IPS DF 4.7 (cell line): ENCODE results near the gene COPG1.
"Not testable (repeated sequence)": the region's sequence is repeated elsewhere in the genome, so short reads cannot be mapped to it uniquely, and the experiment has no call there.

Experiments used
- DNase-seq: peaks from one replicate; pipeline ENCODE4 v3.0.0-alpha.2; 2013; ENCODE audit warnings: low spot score; ENCODE audit errors: extremely low read depth

COPG1 gene

DNA sequence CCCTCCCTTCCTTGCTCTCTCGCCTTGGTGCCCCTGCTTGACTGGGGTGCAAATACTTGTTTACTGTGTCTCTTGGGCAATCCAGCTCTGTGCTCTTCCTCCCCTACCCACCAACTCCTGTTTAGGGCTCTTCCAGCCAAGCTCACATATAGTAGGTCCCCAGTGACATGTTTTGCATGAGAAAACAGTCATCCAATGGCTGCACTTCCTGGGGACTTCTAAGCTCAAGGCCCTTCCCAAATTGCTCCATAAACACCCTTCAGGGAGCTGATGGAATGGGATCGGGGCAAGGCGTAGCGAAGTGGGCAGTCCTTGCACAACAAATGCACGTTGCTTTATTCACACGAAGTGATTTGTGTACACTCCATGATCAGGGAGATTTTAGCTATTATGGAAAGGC, 9.4 kb upstream of the COPG1 start:
- DNase-seq, result no peak

DNA sequence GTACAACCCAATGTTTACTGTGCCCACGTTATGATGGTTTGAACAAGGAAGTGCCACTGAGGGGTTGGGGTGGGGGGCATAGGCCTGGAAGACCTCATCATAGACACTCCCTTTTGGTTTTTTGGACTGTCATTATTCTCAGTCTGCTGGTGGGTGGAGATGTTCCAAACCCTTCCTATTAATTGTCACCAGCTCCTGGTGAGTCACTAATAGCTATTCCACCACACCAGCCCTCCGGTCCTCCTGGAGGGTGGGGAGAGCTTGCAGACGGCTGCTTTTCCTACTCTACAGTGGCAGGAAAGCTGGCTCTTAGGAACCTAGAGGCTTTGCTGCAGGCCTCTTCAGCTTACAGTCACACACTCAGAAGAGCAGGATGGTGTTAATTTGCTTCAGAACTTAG, 9.0 kb upstream of the COPG1 start:
- no peak for DNase-seq

DNA sequence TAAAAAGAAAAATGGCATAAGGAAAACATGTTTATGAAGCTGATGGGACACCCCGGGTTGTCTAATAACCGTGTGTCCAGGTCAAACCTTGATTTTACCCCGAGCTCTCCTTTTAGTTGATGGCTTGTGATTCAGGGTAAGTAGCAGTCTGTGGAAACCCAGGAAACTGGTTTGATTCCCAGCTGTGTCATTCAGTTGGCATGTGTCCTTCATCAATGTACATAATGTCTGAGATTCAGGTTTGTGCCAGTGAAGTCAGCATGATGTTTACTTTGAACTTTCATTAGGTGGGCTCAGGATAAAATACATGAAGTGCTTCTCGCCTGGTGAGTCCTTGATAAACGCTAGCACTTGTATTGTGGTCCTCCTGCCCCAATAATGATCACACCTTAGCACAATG, 4.3 kb upstream of the COPG1 start:
- DNase-seq, result no peak

DNA sequence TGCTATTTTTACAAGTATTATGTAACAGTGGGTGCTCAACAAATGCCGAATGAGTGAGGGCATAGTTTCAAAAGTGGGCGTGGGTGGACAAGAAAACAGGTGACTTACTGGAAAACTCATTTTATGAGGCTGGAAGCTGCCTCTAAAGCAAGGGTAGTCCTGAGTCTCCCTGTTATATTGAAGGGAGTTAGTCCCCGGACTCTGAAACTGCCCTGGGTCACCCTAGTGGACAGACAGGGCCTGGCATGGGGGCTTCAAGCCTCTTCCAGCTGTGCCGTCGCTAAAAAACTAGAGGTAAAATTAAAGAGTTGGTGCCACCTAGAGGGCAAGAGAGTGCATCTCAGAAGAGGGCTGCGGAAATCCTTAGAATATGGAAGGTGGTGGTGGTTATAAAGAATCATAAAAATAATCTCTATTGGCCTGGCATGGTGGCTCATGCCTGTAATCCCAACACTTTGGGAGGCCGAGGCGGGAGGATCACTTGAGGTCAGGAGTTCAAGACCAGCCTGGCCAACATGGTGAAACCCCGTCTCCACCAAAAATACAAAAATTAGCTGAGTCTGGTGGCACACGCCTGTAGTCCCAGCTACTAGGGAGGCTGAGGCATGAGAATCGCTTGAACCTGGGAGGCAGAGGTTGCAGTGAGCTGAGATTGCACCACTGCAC, 3.6 kb upstream of the COPG1 start:
- not testable (repeated sequence) for DNase-seq

DNA sequence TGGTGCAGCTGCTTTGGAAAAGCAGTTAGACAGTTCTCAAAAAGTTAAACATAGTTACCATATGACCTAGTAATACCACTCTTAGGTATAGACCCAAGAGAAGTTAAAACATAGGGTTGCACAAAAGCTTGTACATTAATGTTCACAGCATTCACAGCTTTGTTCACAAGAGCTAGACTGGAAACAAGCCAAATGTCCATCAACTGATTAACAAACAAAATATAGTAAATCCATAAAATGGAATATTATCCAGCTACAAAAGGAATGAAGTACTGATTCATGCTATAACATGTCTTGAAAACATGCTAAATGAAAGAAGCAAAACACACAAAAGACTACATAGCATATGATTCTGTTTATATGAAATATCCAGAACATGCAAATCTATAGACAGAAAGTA, 2.8 kb upstream of the COPG1 start:
- DNase-seq, result no peak

DNA sequence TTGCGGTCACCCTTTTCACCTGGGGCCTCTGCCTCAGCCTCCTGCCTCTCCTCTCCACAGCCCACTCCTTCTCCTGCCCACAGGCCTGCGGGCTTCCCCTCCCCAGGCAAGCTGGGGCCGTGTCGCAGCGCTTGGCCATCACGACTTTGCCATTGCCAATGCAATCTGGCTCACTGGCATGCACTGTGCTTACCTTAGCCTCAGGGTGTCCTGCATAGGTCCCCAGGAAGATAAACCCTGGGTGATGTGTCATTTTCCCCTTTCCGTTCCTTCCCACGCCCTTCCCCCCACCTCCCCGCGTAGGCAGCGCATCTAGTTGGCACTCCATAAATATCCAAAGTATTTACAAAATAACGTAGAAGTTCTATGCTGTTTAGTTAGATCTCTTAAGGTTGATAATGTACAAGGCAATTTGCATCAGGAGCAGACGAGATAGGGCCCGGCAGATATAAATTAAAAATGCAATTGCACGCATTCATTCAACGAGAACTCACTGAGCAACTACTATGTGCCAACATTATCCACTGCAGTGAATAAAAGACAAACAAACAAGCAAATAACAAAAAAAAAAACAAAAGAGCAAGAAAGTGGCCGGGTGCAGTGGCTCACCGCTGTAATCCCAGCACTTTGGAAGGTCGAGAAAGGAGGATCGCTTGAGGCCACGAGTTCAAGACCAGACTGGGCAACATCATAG, 973 bp upstream of the COPG1 start:
- DNase-seq, result no peak

DNA sequence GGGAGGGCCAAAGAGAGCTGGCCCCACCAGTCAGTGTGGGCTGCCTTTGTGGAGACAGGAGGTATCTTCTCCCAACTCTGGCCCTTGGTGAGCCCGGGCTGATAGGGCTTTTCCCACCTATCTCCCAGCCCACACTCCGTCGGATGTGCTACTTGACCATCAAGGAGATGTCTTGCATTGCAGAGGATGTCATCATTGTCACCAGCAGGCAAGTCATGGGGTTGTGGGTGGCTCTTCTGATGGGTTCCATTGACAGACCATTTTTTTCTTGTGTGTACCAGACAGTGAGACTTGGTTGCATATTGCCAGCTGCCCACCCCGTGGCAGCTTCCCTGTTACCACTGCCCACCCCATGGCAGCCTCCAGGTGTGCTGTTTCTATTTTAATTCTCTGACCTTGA, 3.3 kb downstream of the COPG1 start:
- no peak for DNase-seq

DNA sequence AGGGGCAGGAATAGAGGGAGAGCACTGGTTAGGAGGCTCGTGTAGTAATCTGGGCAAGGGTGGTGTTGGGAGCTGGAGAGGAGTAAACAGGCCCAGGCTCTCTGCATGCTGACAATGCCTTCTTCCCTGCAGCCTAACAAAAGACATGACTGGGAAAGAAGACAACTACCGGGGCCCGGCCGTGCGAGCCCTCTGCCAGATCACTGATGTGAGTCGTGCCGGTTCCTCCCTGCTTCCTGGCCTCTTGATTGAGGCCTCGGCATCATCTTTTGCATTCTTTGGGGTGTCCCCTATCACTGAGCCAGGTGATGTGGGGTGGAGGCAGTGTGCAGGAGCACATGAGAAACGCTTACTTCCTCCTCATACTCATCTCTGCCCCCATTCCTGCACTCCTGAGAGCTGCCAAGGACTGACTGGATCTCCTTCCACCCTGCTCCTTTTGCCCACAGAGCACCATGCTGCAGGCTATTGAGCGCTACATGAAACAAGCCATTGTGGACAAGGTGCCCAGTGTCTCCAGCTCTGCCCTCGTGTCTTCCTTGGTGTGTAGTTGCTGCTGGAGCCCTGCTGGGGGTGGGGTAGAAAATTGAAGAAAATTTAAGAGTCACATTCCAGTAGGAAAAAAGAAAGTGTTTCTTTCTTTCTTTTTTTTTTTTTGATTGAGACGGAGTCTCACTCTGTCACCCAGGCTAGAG, 5.3 kb downstream of the COPG1 start:
- no peak for DNase-seq

DNA sequence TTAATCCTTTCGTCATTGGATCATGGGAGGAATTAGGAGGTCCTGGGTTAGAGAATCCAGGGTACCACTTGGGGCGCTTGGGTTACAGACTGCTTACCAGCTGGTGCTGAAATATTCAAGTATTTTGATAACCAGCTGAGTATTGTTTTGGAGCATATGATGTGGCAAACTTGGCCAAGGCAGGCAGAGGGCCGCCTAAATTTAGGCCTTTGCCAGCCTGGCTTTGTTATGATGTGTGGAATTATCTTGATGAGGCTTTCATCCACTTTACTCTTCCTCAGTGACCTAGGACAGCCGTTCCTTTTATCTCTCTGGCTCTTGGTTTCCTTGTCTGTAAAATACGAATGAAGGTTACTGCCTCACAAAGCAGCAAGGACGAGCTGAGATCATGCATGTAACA, 6.9 kb downstream of the COPG1 start:
- no peak for DNase-seq

DNA sequence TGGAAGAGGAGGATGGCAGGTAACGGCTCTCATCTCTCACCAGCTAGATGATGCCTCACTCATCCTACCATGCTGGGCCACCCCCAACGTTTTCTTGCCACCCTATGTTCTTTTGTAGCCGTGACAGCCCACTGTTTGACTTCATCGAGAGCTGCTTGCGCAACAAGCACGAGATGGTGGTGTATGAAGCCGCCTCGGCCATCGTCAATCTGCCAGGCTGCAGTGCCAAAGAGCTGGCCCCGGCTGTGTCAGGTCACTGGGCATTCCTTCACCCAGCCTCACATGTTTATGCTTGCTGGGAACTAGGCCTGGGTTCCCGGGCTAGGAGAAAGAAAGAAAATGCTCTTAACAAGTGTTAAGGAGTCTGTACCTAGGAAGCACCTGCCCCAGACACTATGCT, 8.2 kb downstream of the COPG1 start:
- no peak for DNase-seq

DNA sequence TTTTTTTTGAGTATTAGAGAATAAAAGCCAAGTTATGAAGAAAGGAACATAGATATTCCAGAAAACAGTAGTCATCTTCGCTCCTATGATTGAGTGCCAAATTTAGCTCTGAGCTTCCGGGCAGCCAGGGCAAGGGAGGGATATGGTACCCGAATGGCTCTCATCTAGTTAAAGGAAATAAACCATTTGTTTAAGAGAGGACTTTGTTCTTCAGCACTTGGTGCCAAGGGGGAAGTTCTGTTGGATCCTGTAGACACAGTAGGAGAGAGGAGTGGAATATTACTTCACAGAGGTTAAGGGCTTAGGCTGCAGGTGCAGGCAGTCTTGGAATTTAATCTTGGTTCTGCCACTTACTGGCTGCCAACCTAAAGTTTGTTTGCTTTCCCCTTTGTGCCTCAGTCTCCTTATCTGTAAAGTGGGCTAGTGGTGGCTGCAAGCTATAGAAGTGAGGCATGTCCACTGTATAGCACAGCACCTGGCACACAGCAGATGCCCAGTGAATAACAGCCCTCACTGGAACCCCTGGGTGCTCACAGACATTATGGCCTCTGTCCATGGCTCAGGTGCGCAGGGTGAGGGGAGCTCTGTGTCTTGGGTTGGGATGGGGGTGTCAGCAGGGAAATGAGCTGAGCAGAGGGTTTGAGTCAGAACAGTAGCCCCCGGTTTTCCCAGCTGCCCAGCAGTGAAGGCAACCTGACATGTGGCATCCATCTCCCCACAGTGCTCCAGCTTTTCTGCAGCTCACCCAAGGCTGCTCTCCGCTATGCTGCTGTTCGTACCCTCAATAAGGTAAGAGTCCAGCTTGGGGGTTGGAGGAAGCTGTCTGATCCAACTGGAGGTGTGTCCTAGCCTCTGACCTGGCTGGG, 10.4 kb downstream of the COPG1 start:
- no peak for DNase-seq

DNA sequence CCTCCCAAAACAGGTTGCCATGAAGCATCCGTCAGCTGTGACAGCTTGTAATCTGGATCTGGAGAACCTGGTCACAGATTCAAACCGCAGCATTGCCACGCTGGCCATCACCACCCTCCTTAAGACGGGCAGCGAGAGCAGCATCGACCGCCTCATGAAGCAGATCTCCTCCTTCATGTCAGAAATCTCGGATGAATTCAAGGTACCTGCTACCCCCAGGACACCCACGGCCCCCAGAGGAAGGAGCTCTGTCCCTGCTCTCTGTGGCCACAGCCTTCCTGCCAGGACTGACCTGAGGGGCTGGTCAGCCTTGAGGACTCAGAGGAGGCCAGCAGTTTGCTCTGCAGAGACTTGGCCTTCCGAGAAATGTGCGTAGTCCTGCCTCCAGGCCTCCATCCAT, 11.2 kb downstream of the COPG1 start:
- DNase-seq, result no peak

DNA sequence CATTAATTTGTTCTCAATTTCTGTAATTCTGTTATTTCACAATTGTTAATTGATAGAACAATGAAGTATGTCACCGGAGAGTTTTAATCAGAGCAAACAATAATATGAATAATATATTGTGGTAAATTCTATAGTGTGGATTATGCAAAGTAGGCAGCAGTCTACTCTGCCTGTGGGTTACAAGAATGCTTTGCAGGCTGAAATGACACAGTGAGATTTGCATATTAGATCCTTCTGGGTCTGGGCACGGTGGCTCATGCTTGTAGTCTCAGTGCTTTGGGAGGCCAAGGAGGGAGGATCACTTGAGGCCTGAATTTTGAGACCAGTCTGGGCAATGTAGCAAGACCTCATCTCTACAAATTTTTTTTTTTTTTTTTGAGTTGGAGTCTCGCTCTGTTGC, 12.5 kb downstream of the COPG1 start:
- no peak for DNase-seq

DNA sequence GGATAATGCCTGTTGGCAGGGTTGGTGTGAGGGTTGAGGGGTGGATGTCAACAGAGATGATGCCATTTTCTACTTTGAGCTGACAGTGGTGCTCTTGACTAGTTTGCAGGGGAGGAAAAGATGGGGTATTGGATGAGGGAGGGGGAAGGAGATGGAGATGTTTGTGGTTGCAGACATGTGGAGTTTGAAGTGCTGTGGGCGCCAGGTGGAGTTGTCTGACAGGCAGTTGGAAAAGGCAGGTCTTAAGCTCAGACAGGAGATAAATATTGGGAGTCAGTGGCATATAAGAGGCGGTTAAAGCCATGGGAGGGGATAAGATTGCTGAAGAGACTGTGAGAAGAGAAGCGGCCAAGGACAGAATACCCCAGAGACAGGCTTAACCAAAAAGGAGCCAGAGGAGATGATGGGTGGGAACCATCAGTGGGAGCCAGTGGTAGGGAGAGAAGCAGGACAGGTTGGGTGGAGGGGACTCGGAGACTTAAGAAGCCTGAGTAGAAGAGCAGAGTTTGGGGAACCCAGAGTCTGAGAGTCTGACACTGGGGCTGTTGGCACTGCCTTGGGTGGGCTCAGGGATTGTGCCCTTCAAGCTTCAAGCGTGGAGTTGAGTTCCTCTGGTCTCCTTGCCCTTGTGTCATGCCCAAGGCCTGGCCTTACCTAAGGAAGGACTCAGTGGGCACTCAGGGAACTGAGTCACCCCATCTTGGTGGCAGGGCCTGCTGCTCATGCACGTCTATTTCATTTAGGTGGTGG, 13.9 kb downstream of the COPG1 start:
- no peak for DNase-seq

DNA sequence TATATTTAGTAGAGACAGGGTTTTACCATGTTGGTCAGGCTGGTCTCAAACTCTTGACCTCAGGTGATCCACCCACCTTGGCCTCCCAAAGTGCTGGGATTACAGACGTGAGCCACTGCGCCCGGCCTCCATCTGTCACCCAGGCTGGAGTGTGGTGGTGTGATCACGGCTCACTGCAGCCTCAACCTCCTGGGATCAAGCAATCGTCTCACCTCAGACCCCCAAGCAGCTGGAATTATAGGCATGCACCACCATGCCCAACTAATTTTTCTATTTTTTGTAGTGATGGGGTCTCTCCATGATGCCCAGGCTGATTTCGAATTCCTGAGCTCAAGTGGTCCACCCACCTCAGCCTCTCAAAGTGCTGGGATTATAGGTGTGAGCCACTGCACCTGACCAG, 15.6 kb downstream of the COPG1 start:
- DNase-seq, result not testable (repeated sequence)

DNA sequence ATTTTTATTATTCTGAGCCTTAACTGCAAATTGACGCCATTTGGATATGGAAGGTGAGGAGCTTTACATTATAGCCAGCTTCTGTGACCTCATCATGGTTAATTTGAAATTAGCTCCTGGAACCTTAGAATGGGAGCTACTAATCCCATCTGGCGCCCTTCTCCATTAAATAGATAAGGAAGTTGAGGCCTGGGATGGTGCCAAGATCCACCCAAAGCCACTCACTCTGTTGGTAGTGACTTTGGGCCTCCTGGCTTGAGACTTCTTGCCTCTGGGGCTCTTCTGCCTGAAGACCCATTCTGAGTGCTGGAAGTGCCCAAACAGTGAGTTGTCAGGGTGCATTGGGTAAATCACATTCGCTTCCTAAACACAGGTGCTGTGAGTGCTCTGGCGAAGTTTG, 17.2 kb downstream of the COPG1 start:
- DNase-seq, result no peak

DNA sequence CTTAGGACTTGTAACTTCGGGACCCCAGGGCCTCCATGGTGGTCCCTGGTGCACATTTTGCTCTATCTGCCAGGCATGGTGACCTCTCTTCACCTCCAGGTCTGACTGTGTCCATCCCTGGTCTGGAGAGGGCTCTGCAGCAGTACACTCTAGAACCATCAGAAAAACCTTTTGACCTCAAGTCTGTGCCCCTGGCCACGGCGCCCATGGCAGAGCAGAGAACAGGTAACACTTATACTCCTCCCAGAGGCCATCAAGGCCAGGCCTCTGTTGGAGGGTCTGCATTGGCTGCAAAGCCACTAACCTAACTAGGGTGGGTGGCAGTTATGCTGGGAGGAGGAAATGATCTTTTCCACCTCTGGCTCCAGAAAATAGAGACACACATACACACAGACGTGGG, 19.0 kb downstream of the COPG1 start:
- no peak for DNase-seq

DNA sequence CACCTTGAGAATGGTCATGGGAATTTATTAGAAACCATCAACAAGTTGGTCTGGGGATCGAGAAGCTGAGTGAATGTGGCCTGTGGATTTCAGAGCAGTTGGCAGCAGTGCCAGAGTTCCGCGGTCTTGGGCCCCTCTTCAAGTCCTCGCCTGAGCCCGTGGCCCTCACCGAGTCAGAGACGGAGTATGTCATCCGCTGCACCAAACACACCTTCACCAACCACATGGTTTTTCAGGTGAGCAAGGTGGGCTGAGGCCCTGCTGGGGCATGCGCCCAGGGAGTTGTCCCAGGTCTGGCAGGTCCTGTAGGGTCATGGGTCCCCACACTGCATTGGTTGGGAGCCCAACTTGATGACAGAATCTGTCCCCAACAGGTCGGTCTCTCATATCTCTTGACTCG, 22.3 kb downstream of the COPG1 start:
- no peak for DNase-seq

DNA sequence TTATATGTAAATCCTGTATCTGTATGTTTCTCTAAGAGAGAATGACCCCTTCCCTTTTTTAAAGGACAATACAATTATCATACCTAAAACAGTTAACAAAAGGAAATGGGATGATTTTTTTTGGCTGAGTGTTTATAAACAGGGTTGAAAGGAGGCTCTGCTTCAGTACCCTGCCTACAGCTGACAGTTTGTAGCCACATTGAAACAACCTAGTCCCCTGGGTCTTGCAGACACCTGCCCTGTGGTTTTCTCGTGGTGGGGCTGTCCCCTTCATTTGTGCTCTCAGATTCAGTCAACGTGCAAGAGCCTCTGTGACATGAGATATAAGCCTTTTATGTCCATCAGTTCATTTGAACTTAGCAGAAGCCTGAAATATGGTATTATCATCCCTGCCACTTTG, 27.0 kb downstream of the COPG1 start:
- no peak for DNase-seq

DNA sequence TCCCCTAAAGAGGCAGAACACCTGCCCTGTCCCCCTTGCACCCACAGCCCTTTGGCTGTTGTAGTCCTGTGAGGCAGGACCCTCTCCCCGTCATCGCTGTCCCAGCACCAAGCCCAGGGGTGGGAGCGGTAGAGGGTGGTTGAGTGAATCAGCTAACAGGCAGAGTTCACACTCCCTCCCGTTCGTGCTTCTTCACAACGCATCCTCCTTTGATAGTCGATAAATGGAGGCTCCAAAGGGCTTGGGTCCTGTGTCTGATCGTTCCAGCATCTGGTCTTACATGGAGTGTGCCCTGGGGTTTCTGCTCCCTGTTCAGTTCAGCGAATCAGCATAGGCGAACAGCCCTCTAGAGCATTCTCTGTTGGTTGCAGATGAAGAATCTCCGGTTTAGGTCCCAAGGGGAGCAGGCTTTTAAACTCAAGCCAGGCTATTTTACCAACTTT, 28.4 kb downstream of the COPG1 start:
- DNase-seq, result no peak

DNA sequence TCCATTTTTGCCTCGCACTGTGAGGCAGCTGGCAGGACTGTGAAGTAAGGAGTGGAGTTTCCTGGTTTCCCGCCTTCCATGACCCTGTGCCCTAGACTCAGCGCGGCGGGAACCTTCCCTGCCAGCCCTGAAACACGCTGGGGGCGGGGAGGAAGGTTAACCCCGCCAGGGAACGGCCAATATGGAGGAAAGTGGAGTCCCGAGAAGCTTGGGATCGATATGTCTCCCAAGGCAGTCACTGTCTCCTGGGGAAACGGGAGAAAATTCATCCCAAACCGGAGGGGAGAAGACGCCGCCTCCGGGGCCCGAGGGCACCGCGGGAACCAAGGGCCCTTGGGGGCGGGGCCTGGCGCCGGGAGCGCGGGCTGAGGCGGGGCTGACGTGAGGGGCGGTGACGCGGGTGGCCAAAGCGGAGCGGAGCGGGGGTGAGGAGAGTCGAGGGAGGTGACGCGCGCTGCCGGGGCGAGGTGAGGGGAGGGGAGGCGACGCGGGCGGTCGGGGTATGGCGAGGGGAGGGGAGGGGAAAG, 29.1 kb downstream of the COPG1 start, which contains the start of gene HMCES:
TSS of gene HMCES (plus strand) at position 432 of the 527 bp plus-strand sequence. CDS start 863 bp downstream, outside the sequence.
- peak; percentile 25 for DNase-seq
